ENCODE data around the gene FAM114A2.

DNA sequence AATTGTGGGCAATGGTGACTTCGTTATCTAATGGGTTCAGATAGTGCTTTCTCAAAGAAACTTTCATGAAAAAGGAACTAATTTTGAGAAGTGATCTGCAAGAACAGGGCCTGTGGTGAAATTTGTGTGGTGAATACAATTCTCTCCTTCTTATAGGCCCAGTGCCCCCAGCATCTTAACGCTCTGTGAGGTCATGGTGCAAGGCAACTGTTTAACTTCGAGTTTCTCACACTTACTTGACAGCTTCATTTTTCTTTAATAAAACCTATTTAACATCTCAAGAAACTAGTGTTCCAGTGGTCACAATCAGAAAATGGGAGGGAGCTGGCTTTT is 69.2 kb downstream of the FAM114A2 start:
- TF ChIP-seq CTCF (IDR thresholded peaks at IDR 0.05 in 4 of 5, conservative IDR thresholded peaks at IDR 0.05 in 1 of 5), result no peak
- TF ChIP-seq POLR2A (IDR thresholded peaks at IDR 0.05), result no peak

Data from gastrocnemius medialis (tissue), 4 donors.